Mesenteric fat pad (tissue), 1 donor: Measurements from ENCODE around the gene APBA1. TPM values are rescaled to one million over a fixed set of nuclear protein-coding genes. Genes with fewer than 3 reads are reported as not detected.

Experiments
- DNase-seq: peaks from one replicate; pipeline ENCODE4 v3.0.0-alpha.2; 2020; ENCODE audit warnings: low spot score
- total RNA-seq: library from RNA; stranded (reverse); fragmentation: NEBNext Ultra II Directional; extraction: Animal tissue kit (Norgen Biotek cat#: 25700); gene quantifications from one replicate; pipeline ENCODE4 v1.2.1, GENCODE V29; 2021
- donor health status: DM: yes; HTN: yes; CAD: no.

Gene APBA1
- total RNA-seq, 1 donor from 2014 or later: 7.7 TPM

DNA sequence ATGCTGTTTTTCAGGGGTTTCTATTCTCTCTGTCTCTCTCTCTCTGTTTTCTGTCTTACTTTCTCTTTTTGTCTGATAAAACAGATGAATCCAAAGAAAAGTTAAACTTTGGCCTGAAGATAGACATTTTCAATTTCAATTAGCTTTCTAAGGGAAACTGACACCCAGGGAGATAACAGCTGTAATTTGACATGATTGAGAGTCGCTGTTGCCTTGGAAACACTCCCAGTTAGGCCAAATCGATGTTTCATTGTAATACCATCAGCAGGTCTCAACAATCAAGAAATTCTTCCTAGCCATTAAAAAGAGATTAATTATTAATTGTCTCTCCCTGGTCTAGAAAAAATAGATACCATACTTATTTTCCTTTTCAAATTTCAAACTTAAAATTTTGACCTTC is 294.2 kb downstream of the APBA1 start:
- no peak for DNase-seq

Other genes with a start within 250 kb of the APBA1 start
- 51.6 TPM for gene PTAR1, start 87.6 kb upstream of the APBA1 start, total RNA-seq
- not detected for gene CFAP95, start 148.4 kb upstream of the APBA1 start, total RNA-seq